IMR-90 (cell line): ENCODE measurements around the gene C3orf22. TPM values are rescaled to one million over a fixed set of nuclear protein-coding genes. Genes with fewer than 3 reads are reported as not detected.
A peak's percentile ranks its signal among the peaks of the same experiment; 100 is the strongest.

Experiments used
- ATAC-seq: fragments of 200-7000 bp; cut with Tn5 transposase; 2 replicates; pipeline ENCODE4 v1.9.1; 2020; ENCODE audit warnings: low read depth, mild to moderate bottlenecking, moderate library complexity
- BruUV-seq: library from RNA; stranded (reverse); fragments of 400-500 nt; replicated peaks from 2 replicates; lab custom pipeline; 2021; lab: Mats Ljungman, UMichigan
- CTCF ChIA-PET: fragments of 300-600 bp; formaldehyde crosslinking; extraction: SDS; loops from one replicate; lab custom pipeline; 2021; ENCODE audit warnings: antibody characterized with exemption; lab: Yijun Ruan, JAX
- POLR2A ChIA-PET: fragments of 300-600 bp; sonication (Branson Sonifier 250); formaldehyde crosslinking; loops from one replicate; lab custom pipeline; 2022; ENCODE audit warnings: antibody characterized with exemption; ENCODE audit not compliant: unreplicated experiment; lab: Charles Lee
- DNase-seq: peaks from one replicate; pipeline ENCODE4 v3.0.0; 2013
- H2AFZ ChIP-seq: replicated peaks from 2 replicates; pipeline ENCODE3; 2013; ENCODE audit warnings: low read length, mild to moderate bottlenecking; ENCODE audit not compliant: poor library complexity
- H2AK5ac ChIP-seq: 2 replicates; pipeline ENCODE4 v1.6.1; 2013; ENCODE audit warnings: low read depth, low read length, inconsistent platforms
- H2AK9ac ChIP-seq: replicated peaks from 2 replicates; pipeline ENCODE3; 2013; ENCODE audit warnings: mild to moderate bottlenecking, low read depth, low read length, moderate library complexity; ENCODE audit not compliant: poor library complexity
- H2BK120ac ChIP-seq: 2 replicates; pipeline ENCODE4 v1.6.1; 2013; ENCODE audit warnings: low read depth, low read length, inconsistent platforms
- H2BK15ac ChIP-seq: 3 replicates; pipeline ENCODE4 v1.6.1; 2013; ENCODE audit warnings: low read depth, low read length, inconsistent platforms
- H2BK20ac ChIP-seq: 2 replicates; pipeline ENCODE4 v1.6.1; 2013; ENCODE audit warnings: low read depth, mild to moderate bottlenecking, inconsistent platforms, low read length, moderate library complexity
- H2BK5ac ChIP-seq: 2 replicates; pipeline ENCODE4 v1.6.1; 2013; ENCODE audit warnings: mild to moderate bottlenecking, low read depth, low read length, inconsistent platforms; ENCODE audit not compliant: poor library complexity, severe bottlenecking
- H3K14ac ChIP-seq: replicated peaks from 2 replicates; pipeline ENCODE4 v1.6.1; 2013; ENCODE audit warnings: low read depth, low read length, inconsistent platforms
- H3K18ac ChIP-seq: 2 replicates; pipeline ENCODE4 v1.6.1; 2013; ENCODE audit warnings: low read depth, low read length, control low read depth
- H3K23ac ChIP-seq: 2 replicates; pipeline ENCODE4 v1.6.1; 2013; ENCODE audit warnings: low read depth, low read length, inconsistent platforms
- H3K27ac ChIP-seq: 2 replicates; pipeline ENCODE4 v1.5.1; 2013; ENCODE audit warnings: mild to moderate bottlenecking, control low read depth, low read length; ENCODE audit not compliant: insufficient read depth
- H3K27me3 ChIP-seq: 2 replicates; pipeline ENCODE4 v1.6.1; 2013; ENCODE audit warnings: low read length; ENCODE audit not compliant: control insufficient read depth, insufficient read depth
- H3K36me3 ChIP-seq: 2 replicates; pipeline ENCODE4 v1.6.1; 2013; ENCODE audit warnings: low read length, mixed read lengths; ENCODE audit not compliant: control insufficient read depth, insufficient read depth
- H3K4ac ChIP-seq: 2 replicates; pipeline ENCODE4 v1.6.1; 2013; ENCODE audit warnings: low read depth, low read length, inconsistent platforms
- H3K4me1 ChIP-seq: 2 replicates; pipeline ENCODE4 v1.6.1; 2013; ENCODE audit warnings: low read length, mixed read lengths; ENCODE audit not compliant: control insufficient read depth, insufficient read depth
- H3K4me2 ChIP-seq: 2 replicates; pipeline ENCODE4 v1.6.1; 2013; ENCODE audit warnings: low read depth, mild to moderate bottlenecking, control low read depth, low read length, moderate library complexity
- H3K4me3 ChIP-seq: 2 replicates; pipeline ENCODE4 v1.5.1; 2013; ENCODE audit warnings: low read depth, mild to moderate bottlenecking, control low read depth, low read length, moderate library complexity; ENCODE audit not compliant: insufficient read depth
- H3K56ac ChIP-seq: 2 replicates; pipeline ENCODE4 v1.6.1; 2013; ENCODE audit warnings: low read length, inconsistent platforms; ENCODE audit not compliant: insufficient read depth; ENCODE audit errors: extremely low read depth
- H3K79me1 ChIP-seq, 2 experiments: 2 replicates each; pipeline ENCODE4 v1.6.1; 2013; ENCODE audit warnings: low read length in 2 of 2, inconsistent platforms in 1 of 2, low read depth in 1 of 2
- H3K9ac ChIP-seq: 2 replicates; pipeline ENCODE4 v1.6.1; 2013; ENCODE audit warnings: low read depth, low read length, control low read depth
- H3K9me1 ChIP-seq: 2 replicates; pipeline ENCODE4 v1.6.1; 2013; ENCODE audit warnings: low read length, inconsistent platforms; ENCODE audit not compliant: insufficient read depth
- H3K9me3 ChIP-seq: 2 replicates; pipeline ENCODE4 v1.6.1; 2013; ENCODE audit warnings: low read length; ENCODE audit not compliant: control insufficient read depth, insufficient read depth
- H4K20me1 ChIP-seq: 2 replicates; pipeline ENCODE4 v1.6.1; 2013; ENCODE audit warnings: low read length, inconsistent platforms; ENCODE audit not compliant: insufficient read depth
- H4K5ac ChIP-seq: 2 replicates; pipeline ENCODE4 v1.6.1; 2013; ENCODE audit warnings: mild to moderate bottlenecking, low read depth, low read length, control low read depth
- H4K8ac ChIP-seq, 2 experiments: 2 replicates each; pipeline ENCODE4 v1.6.1; 2013; ENCODE audit warnings: low read depth in 2 of 2, low read length in 2 of 2, control low read depth in 1 of 2, inconsistent platforms in 1 of 2
- H4K91ac ChIP-seq: 2 replicates; pipeline ENCODE4 v1.6.1; 2013; ENCODE audit warnings: low read depth, low read length, inconsistent platforms; ENCODE audit not compliant: insufficient read depth
- CTCF ChIP-seq: conservative IDR thresholded peaks from 2 replicates; pipeline ENCODE4 v1.5.1; 2012; ENCODE audit warnings: mild to moderate bottlenecking, low read depth, low read length, improper control_type of control experiment
- RFX5 ChIP-seq: IDR thresholded peaks from 2 replicates; pipeline ENCODE4 v1.8.0; 2012; ENCODE audit warnings: low read depth, mild to moderate bottlenecking, low read length, moderate library complexity
- USF2 ChIP-seq: fragments of 150-350 bp; IDR thresholded peaks from 2 replicates; pipeline ENCODE4 v1.6.1; 2017; ENCODE audit warnings: mild to moderate bottlenecking, antibody characterized with exemption, low read length, low read depth
- WGBS, 2 experiments: methylation state at CpG; one replicate each; pipeline versions ENCODE4 v1.1.5 to v1.1.7; 2013; ENCODE audit warnings: missing lambda C conversion rate in 2 of 2; ENCODE audit not compliant: insufficient read length in 1 of 2; ENCODE audit errors: extremely low coverage in 2 of 2; 5-methylcytosine and 5-hydroxymethylcytosine counted together
- dilution Hi-C: fragments of 300-500 bp; cut with HindIII; formaldehyde crosslinking; loops from one replicate; pipeline ENCODE4 v1.14.3; 2018; ENCODE audit warnings: low sequenced_read_pairs; ENCODE audit not compliant: unreplicated experiment
- in situ Hi-C: fragments of 300-500 bp; cut with MboI; formaldehyde crosslinking; loops from 3 replicates; pipeline ENCODE4 v1.14.3; 2019; ENCODE audit warnings: low sequenced_read_pairs, inconsistent platforms, mixed read lengths
- intact Hi-C: fragments of 100-400 bp; cut with micrococcal nuclease; formaldehyde crosslinking; loops from 2 replicates; pipeline ENCODE4 v1.10.0; 2022
- polyA plus RNA-seq, 3 experiments: library from polyadenylated mRNA; depleted of rRNA; stranded (reverse); fragments of >200 nt; gene quantifications; 2 replicates each; pipeline ENCODE4 v1.2.3, GENCODE V29; 2012; ENCODE audit warnings: low replicate concordance in 1 of 3
- total RNA-seq: library from RNA; depleted of rRNA; stranded (reverse); fragments of >200 nt; gene quantifications from 2 replicates; pipeline ENCODE4 v1.2.3, GENCODE V29; 2012

C3orf22 gene
- total and polyA plus RNA-seq, 2 of the 4 experiments (the other 2 are of a cell fraction) = not detected

DNA sequence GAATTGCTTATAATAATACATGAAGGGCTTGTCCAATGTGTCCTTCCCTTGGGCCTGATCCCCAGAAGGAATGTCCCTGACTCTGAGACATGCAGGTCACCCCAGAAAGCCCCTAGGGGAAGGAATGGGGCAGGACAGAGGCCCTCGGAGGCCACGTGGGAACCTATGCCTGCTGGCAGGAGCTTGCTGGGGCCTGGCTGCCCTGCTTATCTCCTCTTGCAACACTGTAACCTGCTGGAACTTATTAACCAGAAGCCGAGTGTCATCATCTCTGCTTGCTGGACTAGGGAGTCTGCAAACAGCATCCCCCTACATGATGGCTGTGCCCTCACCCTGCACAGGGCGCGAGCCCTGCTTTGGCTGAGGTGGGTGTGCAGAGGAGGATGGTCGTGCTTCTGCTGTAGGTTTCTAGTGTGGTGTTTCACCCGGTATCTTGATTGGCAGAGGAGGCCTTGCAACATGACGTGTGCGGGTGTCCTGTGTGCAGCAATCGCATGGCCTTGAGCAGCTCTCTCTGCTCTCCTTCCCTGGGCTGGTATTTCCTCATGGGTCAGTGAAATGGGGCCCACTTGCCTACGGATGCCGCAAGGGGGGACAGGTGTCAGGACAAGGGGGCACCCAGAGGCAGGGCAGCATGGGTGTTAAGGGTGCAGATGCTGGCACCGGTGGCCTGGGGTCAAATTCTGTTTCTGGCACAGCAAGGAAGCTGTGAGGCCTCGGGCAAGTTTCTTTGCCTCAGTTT lies 29.8 kb downstream of the C3orf22 start:
- H4K20me1 ChIP-seq = no peaks in the 10 kb centered on the region
- H4K5ac ChIP-seq = no peak overlapping the region
- H3K4me1 ChIP-seq = no peaks in the 10 kb centered on the region; the same call in 1 of the 2 replicates
- no peak overlapping the region for H3K9ac ChIP-seq
- no peaks in the 10 kb centered on the region for H3K36me3 ChIP-seq
- H3K4me2 ChIP-seq = no peak overlapping the region
- CTCF ChIA-PET = no interaction called here
- DNase-seq (no peak), ATAC-seq (peak; percentile 12; the same call in 1 of the 2 replicates)
- no peak overlapping the region for H3K23ac ChIP-seq
- BruUV-seq = no TSS peak
- TF ChIP-seq USF2 (peak; percentile 10; the same call in 1 of the 2 replicates), CTCF (0 out of 2 replicates have a peak, but pooled peaks have one; percentile 3), RFX5 (no peak)
- POLR2A ChIA-PET = no interaction called here
- no peaks in the 10 kb centered on the region; the same call in 1 of the 2 replicates for H3K9me1 ChIP-seq
- H2AK9ac ChIP-seq = no peak overlapping the region
- H3K9me3 ChIP-seq = no peaks in the 10 kb centered on the region
- intact Hi-C loops = no loop called here
- no peak overlapping the region for H4K91ac ChIP-seq
- no peak overlapping the region for H2AK5ac ChIP-seq
- dilution Hi-C loops = no loop called here
- WGBS, 2 experiments = 90% methylated on average over 4 of the region's 14 CpGs; no CpG with 5 or more reads in 1 of the 2 experiments
- H3K56ac ChIP-seq = no peak overlapping the region
- no peak overlapping the region for H3K4me3 ChIP-seq
- H2AFZ ChIP-seq = no peak overlapping the region
- in situ Hi-C loops = loop anchor here (10.0 kb wide), 1 partner anchor 926 kb away; no protein-coding TSS in a partner anchor
- no peak overlapping the region for H3K14ac ChIP-seq
- H3K27ac ChIP-seq = no peak overlapping the region
- no peaks in the 10 kb centered on the region for H3K79me1 ChIP-seq
- no peak overlapping the region for H4K8ac ChIP-seq
- no peak overlapping the region for H2BK5ac ChIP-seq
- no peak overlapping the region for H3K4ac ChIP-seq
- H2BK120ac ChIP-seq = no peak overlapping the region
- H3K18ac ChIP-seq = no peak overlapping the region
- H3K27me3 ChIP-seq = peaks cover 35% of the 10 kb centered on the region
- no peak overlapping the region for H2BK15ac ChIP-seq
- H2BK20ac ChIP-seq = no peak overlapping the region
